GM12872 (cell line): ENCODE data around the gene ACADS.

ENCODE experiments used
- TF ChIP-seq, protein P1 (sequence below): IDR thresholded peaks from 3 replicates; pipeline ENCODE4 v1.5.1; 2011; ENCODE audit warnings: low read depth, mild to moderate bottlenecking, low read length, moderate library complexity; ENCODE audit not compliant: insufficient read depth

Gene ACADS

DNA sequence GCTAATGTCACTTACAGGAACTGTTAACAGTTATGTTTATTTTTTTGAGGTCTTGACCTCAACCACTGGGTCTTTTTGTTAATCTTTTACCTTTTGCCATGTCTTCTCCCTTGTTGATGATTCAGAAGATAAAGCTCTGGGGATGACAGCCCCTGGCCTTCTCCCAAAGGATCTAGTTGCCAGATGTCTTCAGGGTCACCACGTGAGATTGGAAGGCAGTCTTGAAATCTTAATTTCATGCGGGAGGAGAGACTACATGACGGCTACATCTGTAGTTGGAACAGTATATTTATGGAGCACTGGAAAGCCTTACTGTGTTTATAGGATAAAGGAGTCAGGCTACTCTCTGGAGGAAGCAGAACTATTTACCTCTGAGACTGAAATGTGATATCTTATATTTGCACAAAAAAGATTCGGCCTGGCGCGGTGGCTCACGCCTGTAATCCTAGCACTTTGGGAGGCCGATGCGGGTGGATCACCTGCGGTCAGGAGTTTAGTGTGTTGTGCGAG, 33.0 kb upstream of the ACADS start:
- TF ChIP-seq, protein P1, sequence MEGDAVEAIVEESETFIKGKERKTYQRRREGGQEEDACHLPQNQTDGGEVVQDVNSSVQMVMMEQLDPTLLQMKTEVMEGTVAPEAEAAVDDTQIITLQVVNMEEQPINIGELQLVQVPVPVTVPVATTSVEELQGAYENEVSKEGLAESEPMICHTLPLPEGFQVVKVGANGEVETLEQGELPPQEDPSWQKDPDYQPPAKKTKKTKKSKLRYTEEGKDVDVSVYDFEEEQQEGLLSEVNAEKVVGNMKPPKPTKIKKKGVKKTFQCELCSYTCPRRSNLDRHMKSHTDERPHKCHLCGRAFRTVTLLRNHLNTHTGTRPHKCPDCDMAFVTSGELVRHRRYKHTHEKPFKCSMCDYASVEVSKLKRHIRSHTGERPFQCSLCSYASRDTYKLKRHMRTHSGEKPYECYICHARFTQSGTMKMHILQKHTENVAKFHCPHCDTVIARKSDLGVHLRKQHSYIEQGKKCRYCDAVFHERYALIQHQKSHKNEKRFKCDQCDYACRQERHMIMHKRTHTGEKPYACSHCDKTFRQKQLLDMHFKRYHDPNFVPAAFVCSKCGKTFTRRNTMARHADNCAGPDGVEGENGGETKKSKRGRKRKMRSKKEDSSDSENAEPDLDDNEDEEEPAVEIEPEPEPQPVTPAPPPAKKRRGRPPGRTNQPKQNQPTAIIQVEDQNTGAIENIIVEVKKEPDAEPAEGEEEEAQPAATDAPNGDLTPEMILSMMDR = no peak

GRCh38 chr12:120693848-120694247, 31.8 kb upstream of the ACADS start:
- TF ChIP-seq, protein P1 = no peak

- TF ChIP-seq, protein P1 = no peak
These were observed 29.0 kb upstream of the ACADS start for GRCh38 chr12:120696626-120697025.

DNA sequence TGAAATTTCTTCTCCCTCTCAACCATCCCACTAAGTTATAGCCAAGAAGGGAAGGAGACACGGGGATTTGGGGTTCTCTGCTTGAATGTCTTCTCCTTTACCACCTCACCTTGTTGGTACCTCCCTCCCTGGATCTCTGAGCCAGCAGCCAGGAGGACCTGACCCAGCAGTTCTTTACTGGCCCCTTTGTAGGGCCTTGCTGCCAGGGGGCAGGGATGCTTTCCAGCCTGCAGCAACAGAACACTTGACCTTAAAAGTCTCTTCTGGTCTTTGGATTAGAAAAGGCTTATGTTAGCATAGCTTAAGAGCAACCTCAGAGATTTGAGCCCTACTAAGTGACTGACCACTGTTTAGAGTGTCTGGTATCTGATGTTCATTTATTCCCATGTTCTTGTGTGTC, 28.3 kb upstream of the ACADS start:
- TF ChIP-seq, protein P1 = no peak

DNA sequence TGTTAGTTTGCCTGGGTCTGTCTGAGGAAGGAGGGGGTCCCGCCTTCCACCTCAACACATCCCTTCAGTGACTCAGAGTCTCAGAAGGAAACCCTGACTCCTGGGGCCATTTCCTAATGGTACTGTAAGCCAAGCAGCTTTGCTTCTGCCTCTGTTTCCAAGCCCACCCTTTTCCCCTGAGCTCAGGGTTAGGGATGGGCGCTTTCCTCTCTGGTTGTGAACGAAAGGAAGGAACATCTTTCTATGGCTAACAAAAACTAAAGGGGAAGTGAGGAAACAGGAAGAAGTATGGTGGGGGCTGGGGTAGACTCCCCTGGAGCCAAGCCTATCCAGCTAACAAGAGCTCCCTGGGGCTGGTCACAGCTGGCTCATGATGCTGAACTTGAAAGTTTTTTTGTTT, 27.0 kb upstream of the ACADS start:
- TF ChIP-seq, protein P1 = no peak

GRCh38 chr12:120699553-120699952, 26.1 kb upstream of the ACADS start:
- TF ChIP-seq, protein P1 = no peak

DNA sequence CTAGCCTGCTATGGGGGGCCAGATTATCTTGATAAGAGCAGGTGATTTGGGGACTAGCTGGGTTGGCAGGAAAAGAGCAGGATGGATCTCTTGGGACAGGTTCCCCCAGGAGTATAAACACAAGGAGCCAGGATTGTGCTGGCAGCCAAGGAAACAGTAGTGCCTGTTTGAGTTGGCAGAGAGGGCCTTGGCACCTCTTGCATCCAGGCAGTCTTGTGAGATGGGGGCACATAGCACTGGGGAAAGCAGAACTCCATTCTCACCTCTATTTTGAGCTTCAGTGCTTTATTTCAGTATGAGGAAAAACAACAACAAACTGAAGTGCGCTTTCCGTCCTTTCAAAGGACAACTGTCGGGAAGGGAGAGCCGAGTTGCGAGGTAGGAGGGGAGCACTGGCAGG, 24.7 kb upstream of the ACADS start:
- TF ChIP-seq, protein P1 = no peak
